Liver (tissue), 3 donors: ENCODE data around the gene CHRNE.

Experiments
- CTCF ChIP-seq: fragments of 150-350 bp; IDR thresholded peaks from 2 replicates; pipeline ENCODE4 v1.5.1; 2017; ENCODE audit warnings: improper control_type of control experiment, low read depth, low read length; ENCODE audit not compliant: missing input control
- EGR1 ChIP-seq, 2 donors: IDR thresholded peaks; 2 replicates each; pipeline ENCODE4 v1.6.1; 2016 to 2018; ENCODE audit warnings: antibody characterized with exemption in 2 of 2, low read depth in 2 of 2
- RAD21 ChIP-seq, 2 donors: IDR thresholded peaks; 2 replicates each; pipeline ENCODE4 v1.6.1; 2016; ENCODE audit warnings: antibody characterized with exemption in 2 of 2, mild to moderate bottlenecking in 2 of 2
- REST ChIP-seq: IDR thresholded peaks from 2 replicates; pipeline ENCODE4 v1.6.1; 2016; ENCODE audit warnings: antibody characterized with exemption, mild to moderate bottlenecking
- TAF1 ChIP-seq: conservative IDR thresholded peaks from 2 replicates; pipeline ENCODE4 v1.6.1; 2016; ENCODE audit warnings: antibody characterized with exemption, mild to moderate bottlenecking
- ZBTB33 ChIP-seq: IDR thresholded peaks from 2 replicates; pipeline ENCODE4 v1.6.1; 2016; ENCODE audit warnings: antibody characterized with exemption
- donor health status: healthy.
- donor health status: healthy.

DNA sequence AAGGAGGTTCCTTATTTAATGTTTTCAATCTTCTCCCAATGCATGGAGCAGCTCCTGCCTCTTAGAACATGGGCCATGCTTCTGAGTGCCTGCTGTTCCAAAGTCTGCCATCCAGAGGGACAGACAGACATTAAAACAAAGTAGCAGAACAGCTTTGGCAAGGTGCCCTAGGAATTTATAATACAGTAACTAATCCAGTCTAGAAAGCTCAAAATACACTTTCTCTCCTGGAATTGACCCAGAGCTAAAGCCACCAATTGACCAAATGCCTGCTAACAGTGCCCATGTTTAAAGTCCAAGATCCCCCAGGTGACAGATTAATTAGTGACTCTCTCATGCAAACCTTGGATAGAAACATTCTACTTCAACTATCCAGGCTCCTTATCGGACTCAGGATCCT, 11.1 kb upstream of the CHRNE start:
- no peak for TF ChIP-seq CTCF
- peak; percentile 22 for TF ChIP-seq REST
- no peak for TF ChIP-seq TAF1
- no peak for TF ChIP-seq EGR1 (IDR thresholded peaks at IDR 0.05; ENCODE audit: low read depth in 2 of 2)
- peak; percentile 64 for TF ChIP-seq ZBTB33
- TF ChIP-seq RAD21 (IDR thresholded peaks at IDR 0.05): no peak
